A673 (cell line): Measurements from ENCODE around the gene FBXL4. TPM values are rescaled to one million over a fixed set of nuclear protein-coding genes. Genes with fewer than 3 reads are reported as not detected.

Experiments
- BruUV-seq: library from RNA; stranded (reverse); fragments of 400-500 nt; replicated peaks from 2 replicates; lab custom pipeline; 2021; lab: Mats Ljungman, UMichigan
- CTCF ChIA-PET: fragments of 300-600 bp; sonication (Branson Sonifier 250); formaldehyde crosslinking; loops from one replicate; lab custom pipeline; 2022; ENCODE audit warnings: antibody characterized with exemption; lab: Charles Lee
- POLR2A ChIA-PET: fragments of 300-600 bp; sonication (Branson Sonifier 250); formaldehyde crosslinking; loops from one replicate; lab custom pipeline; 2022; ENCODE audit warnings: antibody characterized with exemption; ENCODE audit not compliant: low non-redundant PET; lab: Charles Lee
- DNase-seq: peaks from one replicate; pipeline ENCODE4 v3.0.0-alpha.2; 2015; ENCODE audit warnings: low spot score
- H3K27ac ChIP-seq: fragments of 200-600 bp; sonication (generic); 2 replicates; pipeline ENCODE4 v1.5.1; 2016; ENCODE audit warnings: mixed run types, low read depth, mild to moderate bottlenecking, mixed read lengths, antibody characterized with exemption, low read length; ENCODE audit not compliant: poor library complexity, severe bottlenecking
- H3K27me3 ChIP-seq: fragments of 200-600 bp; sonication (generic); replicated peaks from 2 replicates; pipeline ENCODE4 v1.6.1; 2017; ENCODE audit warnings: mixed run types, low read depth, mild to moderate bottlenecking, mixed read lengths, antibody characterized with exemption, low read length; ENCODE audit not compliant: insufficient read depth, poor library complexity
- H3K36me3 ChIP-seq: fragments of 200-600 bp; sonication (generic); 2 replicates; pipeline ENCODE4 v1.6.1; 2016; ENCODE audit warnings: mixed run types, mild to moderate bottlenecking, mixed read lengths, antibody characterized with exemption, low read length; ENCODE audit not compliant: insufficient read depth, poor library complexity, severe bottlenecking
- H3K4me1 ChIP-seq: fragments of 200-600 bp; sonication (generic); 2 replicates; pipeline ENCODE4 v1.6.1; 2017; ENCODE audit warnings: mixed run types, mild to moderate bottlenecking, mixed read lengths, antibody characterized with exemption, low read length; ENCODE audit not compliant: insufficient read depth, poor library complexity, severe bottlenecking
- H3K4me3 ChIP-seq: fragments of 200-600 bp; sonication (generic); 2 replicates; pipeline ENCODE4 v1.5.1; 2016; ENCODE audit warnings: low read depth, mixed run types, mild to moderate bottlenecking, mixed read lengths, low read length; ENCODE audit not compliant: poor library complexity, severe bottlenecking
- H3K9me3 ChIP-seq: fragments of 200-600 bp; sonication (generic); 2 replicates; pipeline ENCODE4 v1.6.1; 2016; ENCODE audit warnings: mixed run types, low read depth, mild to moderate bottlenecking, mixed read lengths, antibody characterized with exemption, low read length; ENCODE audit not compliant: poor library complexity, severe bottlenecking
- CTCF ChIP-seq: fragments of 300-800, 200-600 bp; sonication (generic); conservative IDR thresholded peaks from 2 replicates; pipeline ENCODE4 v1.5.1; 2017; ENCODE audit warnings: low read depth, mild to moderate bottlenecking, antibody characterized with exemption, low read length, moderate library complexity, mixed read lengths
- EZH2 ChIP-seq: fragments of 200-600 bp; sonication (generic); IDR thresholded peaks from 2 replicates; pipeline ENCODE4 v1.6.1; 2017; ENCODE audit warnings: borderline replicate concordance, low read depth, mild to moderate bottlenecking, mixed read lengths, antibody characterized with exemption, low read length; ENCODE audit not compliant: poor library complexity, severe bottlenecking
- intact Hi-C: fragments of 100-400 bp; cut with micrococcal nuclease; formaldehyde crosslinking; loops from one replicate; pipeline ENCODE4 v1.10.0; 2022; ENCODE audit not compliant: unreplicated experiment
- total RNA-seq: library from RNA; stranded (reverse); gene quantifications from 2 replicates; pipeline ENCODE4 v1.2.3, GENCODE V29; 2021

Gene FBXL4
- total RNA-seq, 1 experiment from 2014 or later, result 13.2 TPM

- TF ChIP-seq CTCF, result no peak
- TF ChIP-seq EZH2, result no peak
- intact Hi-C loops, result no loop called here
- H3K27ac ChIP-seq, result no peak overlapping the region
- ChIA-PET POLR2A (no interaction called here), CTCF (no interaction called here)
- H3K4me3 ChIP-seq, result no peak overlapping the region
- no peaks in the 10 kb centered on the region for H3K4me1 ChIP-seq
- DNase-seq, result no peak
- H3K9me3 ChIP-seq, result no peaks in the 10 kb centered on the region
- no peaks in the 10 kb centered on the region for H3K27me3 ChIP-seq
- no TSS peak for BruUV-seq
- no peaks in the 10 kb centered on the region for H3K36me3 ChIP-seq
Observed at GRCh38 chr6:98932381-98932780, 15.4 kb downstream of the FBXL4 start.

DNA sequence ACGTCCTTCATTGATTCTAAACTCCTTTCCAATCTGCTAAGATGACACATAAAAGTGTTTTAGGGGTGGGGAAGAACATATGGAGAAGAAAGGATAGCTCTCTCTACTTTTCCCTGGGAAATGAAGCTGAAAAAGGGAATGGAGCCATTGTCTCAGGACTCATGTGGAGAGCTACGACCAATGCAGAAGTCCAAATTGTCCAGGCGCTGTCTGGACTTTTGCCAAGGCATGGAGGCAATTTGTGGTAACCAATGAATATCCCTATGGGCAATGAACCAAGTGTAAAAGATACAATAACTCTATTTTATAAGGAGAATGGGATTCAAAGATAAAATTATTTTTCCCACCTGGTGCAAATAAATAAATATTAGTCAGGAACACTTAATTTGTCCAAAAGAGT lies 16.1 kb downstream of the FBXL4 start:
- H3K36me3 ChIP-seq, result no peaks in the 10 kb centered on the region

GRCh38 chr6:98929498-98930060 lies 18.2 kb downstream of the FBXL4 start:
- POLR2A ChIA-PET, result no interaction called here
- Histone ChIP-seq H3K27ac (no peak overlapping the region), H3K27me3 (no peaks in the 10 kb centered on the region), H3K36me3 (no peaks in the 10 kb centered on the region), H3K4me1 (no peaks in the 10 kb centered on the region), H3K9me3 (no peaks in the 10 kb centered on the region), H3K4me3 (no peak overlapping the region)
- CTCF ChIA-PET, result no interaction called here
- no peak for DNase-seq
- intact Hi-C loops, result no loop called here
- no peak for TF ChIP-seq EZH2
- no peak for TF ChIP-seq CTCF
- no TSS peak for BruUV-seq

More for the DNA sequence above, 16.1 kb downstream of the FBXL4 start:
- ChIA-PET POLR2A (no interaction called here), CTCF (no interaction called here)
- intact Hi-C loops, result no loop called here
- Histone ChIP-seq H3K27me3 (no peaks in the 10 kb centered on the region), H3K9me3 (no peaks in the 10 kb centered on the region), H3K4me1 (no peaks in the 10 kb centered on the region), H3K27ac (no peak overlapping the region), H3K4me3 (no peak overlapping the region)
- TF ChIP-seq EZH2 (no peak), CTCF (no peak)
- no peak for DNase-seq
- BruUV-seq, result no TSS peak
